Keratinocyte (primary cell): ENCODE data around the gene PTPRN2. TPM values are rescaled to one million over a fixed set of nuclear protein-coding genes. Genes with fewer than 3 reads are reported as not detected.

Experiments
- DNase-seq: peaks from one replicate; pipeline ENCODE4 v3.0.0-alpha.2; 2011; ENCODE audit warnings: low read depth, missing footprints, low spot score
- FAIRE-seq: peaks from 2 replicates; lab custom pipeline; 2011; peaks lifted over from hg19 to GRCh38; lab: Jason Lieb, UNC
- H2AFZ ChIP-seq: 2 replicates; pipeline ENCODE4 v1.6.0; 2012; ENCODE audit warnings: low read length, control low read depth, inconsistent platforms; ENCODE audit not compliant: control insufficient read depth
- H3K27ac ChIP-seq: 2 replicates; pipeline ENCODE4 v1.5.1; 2011; ENCODE audit warnings: low read length; ENCODE audit not compliant: control insufficient read depth, insufficient read depth
- H3K27me3 ChIP-seq: 3 replicates; pipeline ENCODE4 v1.6.0; 2011; ENCODE audit warnings: low read length; ENCODE audit not compliant: control insufficient read depth, insufficient read depth; ENCODE audit errors: extremely low read depth
- H3K36me3 ChIP-seq, 2 experiments: 2 replicates in 1 of 2; 3 replicates in 1 of 2; pipeline ENCODE4 v1.5.1; 2011; ENCODE audit warnings: low read length in 2 of 2, mild to moderate bottlenecking in 1 of 2; ENCODE audit not compliant: control insufficient read depth in 2 of 2, insufficient read depth in 2 of 2; ENCODE audit errors: extremely low read depth in 1 of 2
- H3K4me1 ChIP-seq: 3 replicates; pipeline ENCODE4 v1.5.1; 2011; ENCODE audit warnings: low read length; ENCODE audit not compliant: control insufficient read depth, insufficient read depth; ENCODE audit errors: extremely low read depth
- H3K4me2 ChIP-seq: 3 replicates; pipeline ENCODE4 v1.6.0; 2011; ENCODE audit warnings: low read depth, low read length; ENCODE audit not compliant: control insufficient read depth, insufficient read depth; ENCODE audit errors: extremely low read depth
- H3K4me3 ChIP-seq, 3 experiments: fragments of 200-600 bp in 1 of 3; sonication (generic) in 1 of 3; 2 replicates in 2 of 3; 3 replicates in 1 of 3; pipeline ENCODE4 v1.5.1; 2011 to 2016; ENCODE audit warnings: low read length in 3 of 3, mild to moderate bottlenecking in 3 of 3, control low read depth in 2 of 3, inconsistent platforms in 1 of 3, low read depth in 1 of 3, mixed read lengths in 1 of 3, mixed run types in 1 of 3, moderate library complexity in 1 of 3; ENCODE audit not compliant: control insufficient read depth in 2 of 3, insufficient read depth in 2 of 3; ENCODE audit errors: extremely low read depth in 1 of 3
- H3K79me2 ChIP-seq: 2 replicates; pipeline ENCODE4 v1.6.0; 2012; ENCODE audit warnings: low read length; ENCODE audit not compliant: control insufficient read depth, insufficient read depth
- H3K9ac ChIP-seq: 3 replicates; pipeline ENCODE4 v1.6.0; 2011; ENCODE audit warnings: low read length; ENCODE audit not compliant: control insufficient read depth, insufficient read depth; ENCODE audit errors: extremely low read depth
- H3K9me1 ChIP-seq: 3 replicates; pipeline ENCODE4 v1.6.0; 2011; ENCODE audit warnings: low read length; ENCODE audit not compliant: control insufficient read depth, insufficient read depth; ENCODE audit errors: extremely low read depth
- H3K9me3 ChIP-seq: 2 replicates; pipeline ENCODE4 v1.5.1; 2012; ENCODE audit warnings: low read depth, low read length; ENCODE audit not compliant: control insufficient read depth
- H4K20me1 ChIP-seq: 3 replicates; pipeline ENCODE4 v1.6.0; 2011; ENCODE audit warnings: low read length; ENCODE audit not compliant: control insufficient read depth, insufficient read depth; ENCODE audit errors: extremely low read depth
- CTCF ChIP-seq, 3 experiments: IDR thresholded peaks in 1 of 3; conservative IDR thresholded peaks in 1 of 3; optimal IDR thresholded peaks in 1 of 3; 2 replicates in 2 of 3; 3 replicates in 1 of 3; pipeline versions ENCODE3 to v1.5.1; 2011; ENCODE audit warnings: low read length in 3 of 3, mild to moderate bottlenecking in 3 of 3, moderate library complexity in 2 of 3, control low read depth in 1 of 3, inconsistent platforms in 1 of 3; ENCODE audit not compliant: insufficient read depth in 2 of 3; ENCODE audit errors: extremely low read depth in 1 of 3
- EZH2 ChIP-seq: IDR thresholded peaks from one replicate; pipeline ENCODE4 v1.6.1; 2012; ENCODE audit warnings: inconsistent platforms, mild to moderate bottlenecking, low read length, moderate library complexity
- dilution Hi-C: fragments of 300-500 bp; cut with MboI; formaldehyde crosslinking; loops from one replicate; pipeline ENCODE4 v1.7.0; 2020; ENCODE audit warnings: low sequenced_read_pairs; ENCODE audit not compliant: extremely low pct_ligation_motif_present
- polyA plus RNA-seq, 5 experiments: library from polyadenylated mRNA; depleted of rRNA in 3 of 5; stranded (reverse) in 3 of 5; stranded (forward) in 1 of 5; unstranded in 1 of 5; fragments of >200 nt; gene quantifications; 1 replicate in 1 of 5; 2 replicates in 3 of 5; 3 replicates in 1 of 5; pipeline versions ENCODE4 v1.2.1 to v1.2.3, GENCODE V29; 2011 to 2012; ENCODE audit warnings: missing spikeins in 2 of 5, low read depth in 1 of 5, low replicate concordance in 1 of 5

Gene PTPRN2
- polyA plus RNA-seq, 1 donor (not counting 4 experiments of a cell fraction or from before 2014, with no cell fraction given) = not detected

- no peak for DNase-seq
- H3K27me3 ChIP-seq = no peaks in the 10 kb centered on the region
These were observed 196.5 kb downstream of the PTPRN2 start for GRCh38 chr7:158391141-158391540.

GRCh38 chr7:158390460-158390859 is 197.2 kb downstream of the PTPRN2 start:
- no peaks in the 10 kb centered on the region for H4K20me1 ChIP-seq
- H3K9ac ChIP-seq = no peak overlapping the region
- H3K79me2 ChIP-seq = no peaks in the 10 kb centered on the region
- H3K4me3 ChIP-seq = no peak overlapping the region
- H3K36me3 ChIP-seq = no peaks in the 10 kb centered on the region
- FAIRE-seq (no peak), DNase-seq (no peak)
- TF ChIP-seq EZH2 = no peak
- H3K9me1 ChIP-seq = no peaks in the 10 kb centered on the region
- peaks cover 19% of the 10 kb centered on the region for H3K9me3 ChIP-seq
- H2AFZ ChIP-seq = no peak overlapping the region
- no peak overlapping the region for H3K4me2 ChIP-seq
- no peaks in the 10 kb centered on the region for H3K27me3 ChIP-seq
- no peak overlapping the region for H3K27ac ChIP-seq
- no peaks in the 10 kb centered on the region for H3K4me1 ChIP-seq
- dilution Hi-C loops = no loop called here

More at GRCh38 chr7:158391141-158391540, 196.5 kb downstream of the PTPRN2 start:
- H2AFZ ChIP-seq = no peak overlapping the region
- H3K4me2 ChIP-seq = no peak overlapping the region
- dilution Hi-C loops = no loop called here
- no peaks in the 10 kb centered on the region for H3K9me1 ChIP-seq
- H3K4me3 ChIP-seq = no peak overlapping the region
- TF ChIP-seq EZH2 (no peak), CTCF (optimal IDR thresholded peaks at IDR 0.05 in 1 of 3, IDR thresholded peaks at IDR 0.05 in 1 of 3, conservative IDR thresholded peaks at IDR 0.05 in 1 of 3; ENCODE audit: extremely low read depth in 1 of 3, insufficient read depth in 2 of 3, low read length in 3 of 3) (no peak)
- no peaks in the 10 kb centered on the region for H3K36me3 ChIP-seq
- no peaks in the 10 kb centered on the region for H3K79me2 ChIP-seq
- no peaks in the 10 kb centered on the region for H4K20me1 ChIP-seq
- FAIRE-seq = no peak
- H3K9me3 ChIP-seq = peaks cover 19% of the 10 kb centered on the region
- no peak overlapping the region for H3K9ac ChIP-seq
- no peaks in the 10 kb centered on the region for H3K4me1 ChIP-seq
- H3K27ac ChIP-seq = no peak overlapping the region
